ENCODE data around the gene STX12.
"Not testable (repeated sequence)": the region's sequence is repeated elsewhere in the genome, so short reads cannot be mapped to it uniquely, and the experiment has no call there.

STX12 gene

DNA sequence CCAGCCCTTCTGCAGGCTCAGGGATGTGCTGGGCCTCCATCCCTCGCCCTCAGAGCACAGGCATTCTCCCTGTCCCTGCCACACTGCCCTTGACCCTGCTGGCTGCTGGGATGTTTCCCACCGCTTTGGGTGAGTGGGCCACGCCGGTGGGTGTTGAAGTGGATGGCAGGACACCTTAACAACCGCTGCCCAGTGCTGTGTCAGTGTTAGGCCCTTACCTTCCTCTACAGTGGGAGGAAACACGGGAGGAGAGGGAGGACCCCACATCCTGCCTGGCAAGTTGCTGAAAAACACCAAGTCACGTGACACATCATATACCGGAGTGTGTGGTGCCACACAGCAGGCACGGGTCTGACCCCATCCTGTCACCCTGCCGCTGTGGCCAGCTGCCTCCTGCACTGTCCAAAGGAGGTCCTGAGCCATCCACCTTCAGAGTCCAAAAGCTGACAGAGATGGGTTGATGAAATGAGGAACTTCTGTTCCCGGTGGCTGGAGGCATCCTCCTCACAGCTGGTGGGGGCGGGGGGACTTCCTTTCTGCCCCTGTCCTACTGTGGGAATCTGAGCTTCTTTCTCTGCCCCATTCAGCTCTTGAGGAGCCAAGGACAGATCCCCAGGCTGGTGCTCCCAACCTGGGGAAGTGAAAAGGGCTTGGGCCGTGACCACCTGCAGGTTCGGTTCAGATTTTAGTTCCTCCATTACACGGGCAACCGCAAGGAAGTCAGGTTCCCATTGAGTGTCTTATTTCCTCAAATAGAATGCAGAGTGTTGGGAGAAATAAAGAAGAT lies 96.1 kb downstream of the STX12 start:
- DNase-seq (ENCODE audit: low read depth), result no peak

DNA sequence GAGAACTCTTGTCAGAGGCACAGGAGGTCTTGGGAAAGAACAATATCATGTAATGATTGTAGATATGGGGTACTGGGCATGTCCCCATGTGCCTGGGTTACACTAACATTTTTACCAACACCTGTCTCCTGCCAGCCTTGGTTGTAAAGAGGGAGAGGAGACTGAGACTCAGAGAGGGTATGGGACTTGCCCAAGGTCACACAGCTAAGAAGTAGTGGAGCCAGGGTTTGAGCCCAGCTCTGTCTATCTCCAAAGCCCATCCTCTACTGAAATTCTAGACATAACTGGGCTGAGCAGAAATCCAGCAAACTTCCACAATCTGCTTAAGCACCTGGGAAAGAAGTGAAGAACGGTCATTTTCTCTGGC lies 96.7 kb downstream of the STX12 start:
- no peak for DNase-seq (ENCODE audit: low read depth)

DNA sequence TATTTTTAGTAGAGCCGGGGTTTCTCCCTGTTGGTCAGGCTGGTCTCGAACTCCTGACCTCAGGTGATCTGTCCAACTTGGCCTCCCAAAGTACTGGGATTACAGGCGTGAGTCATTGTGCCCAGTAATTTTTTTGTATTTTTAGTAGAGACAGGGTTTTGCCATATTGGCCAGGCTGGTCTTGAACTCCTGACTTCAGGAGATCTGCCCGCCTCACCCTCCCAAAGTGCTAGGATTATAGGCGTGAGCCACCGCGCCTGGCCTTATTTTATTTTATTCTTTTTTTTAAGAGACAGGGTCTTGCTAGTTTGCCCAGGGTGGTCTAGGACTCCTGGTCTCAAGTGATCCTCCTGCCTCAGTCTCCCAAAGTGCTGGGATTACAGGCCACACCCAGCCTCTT lies 98.1 kb downstream of the STX12 start:
- DNase-seq (ENCODE audit: low read depth), result not testable (repeated sequence)

DNA sequence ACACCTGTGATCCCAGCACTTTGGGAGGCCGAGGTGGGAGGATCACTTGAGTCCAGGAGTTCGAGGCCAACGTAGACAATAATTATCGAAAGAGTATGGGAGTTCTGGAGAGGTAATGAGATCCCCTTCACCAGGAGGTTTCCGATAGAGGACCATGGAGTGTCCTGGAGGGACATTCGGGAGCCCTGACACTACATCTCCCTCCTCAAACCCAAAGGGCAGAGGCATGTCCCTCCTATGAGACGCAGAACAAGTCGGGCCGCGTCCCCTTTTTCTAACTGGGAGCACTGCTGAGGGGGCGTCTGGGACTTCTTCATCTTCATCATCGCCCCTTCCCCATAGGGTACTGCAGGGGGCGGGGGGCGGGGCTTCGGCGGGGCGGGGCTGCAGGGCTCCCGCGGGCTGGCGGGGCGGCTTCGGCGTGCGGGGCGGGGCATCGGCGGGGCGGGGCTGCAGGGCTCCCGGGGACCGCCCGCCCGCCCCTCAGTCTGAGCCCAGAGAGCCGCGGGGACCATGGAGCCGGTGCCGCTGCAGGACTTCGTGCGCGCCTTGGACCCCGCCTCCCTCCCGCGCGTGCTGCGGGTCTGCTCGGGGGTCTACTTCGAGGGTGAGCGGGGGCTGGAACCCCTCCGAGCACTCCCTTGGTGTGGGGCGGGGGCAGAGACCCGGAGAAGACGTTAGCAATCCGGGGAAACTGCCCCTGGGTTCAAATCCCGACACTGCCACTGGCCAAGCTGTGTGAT lies 99.2 kb downstream of the STX12 start, which contains the start of gene THEMIS2:
Gene THEMIS2, plus strand, starts transcription at position 486 of the 743 bp plus-strand sequence. Its CDS starts 28 bp downstream, at position 514.
- DNase-seq (ENCODE audit: low read depth), result no peak

DNA sequence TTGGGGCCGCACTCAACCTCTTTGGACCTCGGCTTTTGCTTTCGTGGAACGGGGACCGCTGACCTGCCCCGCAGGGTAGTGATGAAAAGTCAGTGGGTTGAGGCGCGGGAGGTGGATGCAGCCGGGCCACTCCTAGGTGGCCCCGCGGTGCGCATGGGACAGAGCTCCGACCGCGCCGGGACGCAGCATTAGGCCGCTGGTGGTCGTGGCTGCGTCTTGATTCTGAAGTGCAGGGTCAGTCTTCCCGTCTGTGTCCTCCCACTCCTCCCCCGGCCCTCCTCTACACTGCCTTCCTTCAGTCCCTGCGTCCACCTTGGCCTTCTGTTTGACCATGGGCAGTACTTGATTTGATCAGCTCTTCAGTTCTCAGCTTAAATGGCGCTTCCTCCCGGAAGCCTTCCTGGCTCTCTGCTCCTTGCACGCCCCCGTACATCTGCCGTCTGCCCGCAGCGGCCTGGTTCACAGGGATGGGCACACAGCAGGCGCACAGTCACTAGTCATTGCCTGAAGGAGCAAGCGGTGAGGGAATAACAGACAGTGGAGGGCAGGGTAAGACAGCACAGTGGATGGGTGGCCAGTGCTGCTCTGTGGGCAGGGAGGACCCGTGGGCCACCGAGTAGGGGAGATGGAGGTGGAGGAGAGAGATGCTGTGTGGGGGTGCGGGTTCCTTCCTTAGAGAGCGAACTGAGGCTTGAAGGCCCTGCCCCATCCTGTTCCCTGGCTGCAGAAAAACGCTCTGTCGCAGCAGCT lies 100.0 kb downstream of the STX12 start:
- no peak for DNase-seq (ENCODE audit: low read depth)

DNA sequence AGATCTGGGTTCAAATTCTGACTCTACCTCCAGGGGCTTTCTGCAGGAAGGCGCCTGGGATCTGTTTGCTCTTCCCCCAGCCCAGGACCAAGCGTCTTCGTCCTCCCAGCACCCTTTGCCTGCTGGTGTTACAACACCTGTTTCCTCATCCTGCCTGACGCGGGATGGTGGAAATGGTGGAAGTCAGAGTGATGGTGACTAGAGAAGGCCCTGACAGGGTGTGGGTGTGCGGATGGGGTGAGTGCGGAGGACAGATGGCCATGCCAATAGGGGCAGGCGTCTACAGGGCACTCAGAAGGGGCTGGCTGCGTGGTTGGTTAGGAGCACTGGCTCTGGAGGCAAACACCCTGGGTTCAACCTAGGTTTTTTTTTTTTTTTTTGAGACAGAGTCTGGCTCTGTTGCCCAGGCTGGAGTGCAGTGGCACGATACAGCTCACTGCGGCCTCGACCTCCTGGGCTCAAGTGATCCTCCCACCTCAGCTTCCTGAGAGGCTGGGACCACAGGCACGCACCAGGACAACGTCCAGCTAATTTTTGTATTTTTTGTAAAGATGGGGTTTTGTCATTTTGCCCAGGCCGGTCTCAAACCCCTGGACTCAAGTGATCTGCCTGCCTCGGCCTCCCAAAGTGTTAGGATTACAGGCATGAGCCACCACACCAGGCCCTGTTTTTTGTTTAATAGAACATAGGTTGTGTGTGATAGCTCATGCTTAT lies 100.8 kb downstream of the STX12 start:
- no peak for DNase-seq (ENCODE audit: low read depth)

All from non-pigmented ciliary epithelial cell (primary cell).